Endodermal cell (in vitro differentiated cells): ENCODE measurements around the gene BACH2. TPM values are rescaled to one million over a fixed set of nuclear protein-coding genes. Genes with fewer than 3 reads are reported as not detected.

Experiments
- DNase-seq: peaks from one replicate; pipeline ENCODE4 v3.0.0-alpha.2; 2017
- H3K27ac ChIP-seq: 2 replicates; pipeline ENCODE4 v1.5.1; 2013; ENCODE audit warnings: mild to moderate bottlenecking, low read depth, low read length, moderate library complexity
- H3K27me3 ChIP-seq: 2 replicates; pipeline ENCODE4 v1.6.1; 2013; ENCODE audit warnings: mild to moderate bottlenecking, low read length, moderate library complexity; ENCODE audit not compliant: insufficient read depth, control insufficient read depth, poor library complexity, severe bottlenecking
- H3K36me3 ChIP-seq: 2 replicates; pipeline ENCODE4 v1.7.0; 2013; ENCODE audit warnings: mild to moderate bottlenecking, low read length, moderate library complexity; ENCODE audit not compliant: control insufficient read depth, insufficient read depth
- H3K4me1 ChIP-seq: one replicate; pipeline ENCODE4 v1.7.0; 2013; ENCODE audit warnings: low read length; ENCODE audit not compliant: control insufficient read depth, insufficient read depth
- H3K4me3 ChIP-seq: 2 replicates; pipeline ENCODE4 v1.5.1; 2013; ENCODE audit warnings: mild to moderate bottlenecking, low read length, moderate library complexity
- H3K9ac ChIP-seq: 2 replicates; pipeline ENCODE4 v1.6.1; 2013; ENCODE audit warnings: mild to moderate bottlenecking, low read length, moderate library complexity; ENCODE audit not compliant: poor library complexity, severe bottlenecking; ENCODE audit errors: extremely low read depth
- H3K9me3 ChIP-seq: 2 replicates; pipeline ENCODE4 v1.6.1; 2013; ENCODE audit warnings: mild to moderate bottlenecking, low read length, moderate library complexity; ENCODE audit not compliant: control insufficient read depth
- H3K27ac Mint-ChIP-seq: 2 replicates; pipeline ENCODE4 v1.8.0; 2020; ENCODE audit warnings: mixed read lengths
- H3K27me3 Mint-ChIP-seq: 2 replicates; pipeline ENCODE4 v1.8.0; 2021; ENCODE audit warnings: mild to moderate bottlenecking, mixed read lengths; ENCODE audit not compliant: insufficient read depth
- H3K36me3 Mint-ChIP-seq: 2 replicates; pipeline ENCODE4 v1.8.0; 2020; ENCODE audit warnings: low read depth, mixed read lengths
- H3K4me1 Mint-ChIP-seq: 2 replicates; pipeline ENCODE4 v1.8.0; 2020; ENCODE audit warnings: mixed read lengths
- H3K4me3 Mint-ChIP-seq: 2 replicates; pipeline ENCODE4 v1.8.0; 2020; ENCODE audit warnings: mild to moderate bottlenecking, moderate library complexity, mixed read lengths
- H3K9me3 Mint-ChIP-seq: 2 replicates; pipeline ENCODE4 v1.8.0; 2020; ENCODE audit warnings: mild to moderate bottlenecking, mixed read lengths
- CTCF ChIP-seq: fragments of 200-600 bp; sonication (generic); conservative IDR thresholded peaks from 2 replicates; pipeline ENCODE4 v1.5.0; 2021; ENCODE audit warnings: antibody characterized with exemption, mild to moderate bottlenecking
- WGBS, 2 experiments: methylation state at CpG; one replicate each; pipeline versions ENCODE4 v1.1.5 to v1.1.7; 2013; ENCODE audit warnings: missing lambda C conversion rate in 2 of 2, mixed read lengths in 1 of 2; ENCODE audit not compliant: insufficient coverage in 1 of 2, insufficient read length in 1 of 2; 5-methylcytosine and 5-hydroxymethylcytosine counted together
- total RNA-seq, 2 donors: library from RNA; stranded (reverse); fragmentation: NEBNext Ultra II Directional in 1 of 2; extraction: Animal tissue kit (Norgen Biotek cat#: 25700) in 1 of 2; gene quantifications; 2 replicates in 1 of 2; 3 replicates in 1 of 2; pipeline ENCODE4 v1.2.1, GENCODE V29; 2021

BACH2 gene
- total RNA-seq, 2 donors from 2014 or later, result 11.0 to 22.3 TPM

- Histone ChIP-seq H3K27me3 (peaks cover 8% of the 10 kb centered on the region), H3K4me1 (peaks cover 17% of the 10 kb centered on the region), H3K9ac (no peak overlapping the region), H3K36me3 (no peaks in the 10 kb centered on the region), H3K27ac (no peak overlapping the region), H3K9me3 (no peaks in the 10 kb centered on the region), H3K4me3 (no peak overlapping the region)
- H3K4me3 Mint-ChIP-seq, result no peak overlapping the region
- H3K4me1 Mint-ChIP-seq, result peaks cover 19% of the 10 kb centered on the region
- H3K27me3 Mint-ChIP-seq, result no peaks in the 10 kb centered on the region
- H3K27ac Mint-ChIP-seq, result no peak overlapping the region
- 95 to 96% methylated on average over 6 to 10 of the region's 11 CpGs for WGBS, 2 experiments
- H3K9me3 Mint-ChIP-seq, result no peaks in the 10 kb centered on the region
- H3K36me3 Mint-ChIP-seq, result no peaks in the 10 kb centered on the region
- TF ChIP-seq CTCF, result no peak
- no peak for DNase-seq
These were observed 216.8 kb downstream of the BACH2 start for GRCh38 chr6:90079560-90080490.

GRCh38 chr6:90078513-90079289, 217.9 kb downstream of the BACH2 start:
- no peaks in the 10 kb centered on the region for H3K9me3 Mint-ChIP-seq
- H3K4me3 ChIP-seq, result no peak overlapping the region
- no peaks in the 10 kb centered on the region for H3K36me3 Mint-ChIP-seq
- no peak overlapping the region for H3K27ac ChIP-seq
- H3K36me3 ChIP-seq, result no peaks in the 10 kb centered on the region
- TF ChIP-seq CTCF, result no peak
- H3K4me1 ChIP-seq, result peaks cover 17% of the 10 kb centered on the region
- H3K4me1 Mint-ChIP-seq, result peaks cover 19% of the 10 kb centered on the region
- H3K27ac Mint-ChIP-seq, result no peak overlapping the region
- H3K9me3 ChIP-seq, result no peaks in the 10 kb centered on the region
- no peak for DNase-seq
- peaks cover 8% of the 10 kb centered on the region for H3K27me3 ChIP-seq
- 86% methylated on average over 7 to 10 of the region's 10 CpGs for WGBS, 2 experiments
- H3K27me3 Mint-ChIP-seq, result no peaks in the 10 kb centered on the region
- no peak overlapping the region for H3K4me3 Mint-ChIP-seq
- H3K9ac ChIP-seq, result no peak overlapping the region

- no peaks in the 10 kb centered on the region for H3K36me3 Mint-ChIP-seq
- Histone ChIP-seq H3K4me1 (peaks cover 11% of the 10 kb centered on the region), H3K27me3 (peaks cover 8% of the 10 kb centered on the region), H3K36me3 (no peaks in the 10 kb centered on the region), H3K9me3 (no peaks in the 10 kb centered on the region), H3K4me3 (no peak overlapping the region), H3K9ac (no peak overlapping the region), H3K27ac (no peak overlapping the region)
- no peaks in the 10 kb centered on the region for H3K27me3 Mint-ChIP-seq
- TF ChIP-seq CTCF, result no peak
- no peak for DNase-seq
- WGBS, 2 experiments, result 91 to 94% methylated on average over 14 to 17 of the region's 17 CpGs
- H3K4me1 Mint-ChIP-seq, result peaks cover 33% of the 10 kb centered on the region
- no peaks in the 10 kb centered on the region for H3K9me3 Mint-ChIP-seq
- H3K4me3 Mint-ChIP-seq, result no peak overlapping the region
- no peak overlapping the region for H3K27ac Mint-ChIP-seq
These were observed 219.9 kb downstream of the BACH2 start for GRCh38 chr6:90076511-90077415.
